ENCODE measurements around the gene CLASP2. TPM values are rescaled to one million over a fixed set of nuclear protein-coding genes. Genes with fewer than 3 reads are reported as not detected.

The CLASP2 gene
- polyA plus RNA-seq, 3 donors: 10.1 to 16.1 (median 13.9) TPM

GRCh38 chr3:33644582-33644981 is 73.5 kb downstream of the CLASP2 start:
- TF ChIP-seq, protein P1, sequence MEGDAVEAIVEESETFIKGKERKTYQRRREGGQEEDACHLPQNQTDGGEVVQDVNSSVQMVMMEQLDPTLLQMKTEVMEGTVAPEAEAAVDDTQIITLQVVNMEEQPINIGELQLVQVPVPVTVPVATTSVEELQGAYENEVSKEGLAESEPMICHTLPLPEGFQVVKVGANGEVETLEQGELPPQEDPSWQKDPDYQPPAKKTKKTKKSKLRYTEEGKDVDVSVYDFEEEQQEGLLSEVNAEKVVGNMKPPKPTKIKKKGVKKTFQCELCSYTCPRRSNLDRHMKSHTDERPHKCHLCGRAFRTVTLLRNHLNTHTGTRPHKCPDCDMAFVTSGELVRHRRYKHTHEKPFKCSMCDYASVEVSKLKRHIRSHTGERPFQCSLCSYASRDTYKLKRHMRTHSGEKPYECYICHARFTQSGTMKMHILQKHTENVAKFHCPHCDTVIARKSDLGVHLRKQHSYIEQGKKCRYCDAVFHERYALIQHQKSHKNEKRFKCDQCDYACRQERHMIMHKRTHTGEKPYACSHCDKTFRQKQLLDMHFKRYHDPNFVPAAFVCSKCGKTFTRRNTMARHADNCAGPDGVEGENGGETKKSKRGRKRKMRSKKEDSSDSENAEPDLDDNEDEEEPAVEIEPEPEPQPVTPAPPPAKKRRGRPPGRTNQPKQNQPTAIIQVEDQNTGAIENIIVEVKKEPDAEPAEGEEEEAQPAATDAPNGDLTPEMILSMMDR (IDR thresholded peaks at IDR 0.05): no peak
- Histone ChIP-seq H3K4me1 (ENCODE audit: control insufficient read depth in 1 of 2, insufficient read depth in 2 of 2, low read length in 2 of 2) (no peaks in the 10 kb centered on the region), H3K36me3 (replicated peaks in 1 of 2; ENCODE audit: control insufficient read depth in 1 of 2, insufficient read depth in 2 of 2, low read length in 2 of 2) (peaks cover 24 to 52% of the 10 kb centered on the region in 2 donors), H3K27ac (ENCODE audit: low read depth in 1 of 2, low read length in 2 of 2) (peak overlapping the region in 1 of 2 donors; percentile 7), H3K9ac (ENCODE audit: insufficient read depth, low read length, poor library complexity, severe bottlenecking) (no peak overlapping the region), H2AFZ (ENCODE audit: insufficient read depth, low read depth, low read length, poor library complexity, severe bottlenecking) (no peak overlapping the region), H3K79me2 (ENCODE audit: insufficient read depth, low read length) (peaks cover 5% of the 10 kb centered on the region), H3K4me2 (replicated peaks; ENCODE audit: extremely low read depth, low read length, poor library complexity, severe bottlenecking) (no peak overlapping the region), H3K9me3 (replicated peaks in 1 of 2; ENCODE audit: control insufficient read depth in 1 of 2, insufficient read depth in 1 of 2, low read length in 2 of 2) (no peaks in the 10 kb centered on the region), H3K27me3 (ENCODE audit: control insufficient read depth in 2 of 2, insufficient read depth in 2 of 2, low read length in 2 of 2) (no peaks in the 10 kb centered on the region), H4K20me1 (ENCODE audit: insufficient read depth, low read length) (peaks cover under 1% of the 10 kb centered on the region), H3K4me3 (replicated peaks in 1 of 3; ENCODE audit: low read depth in 2 of 3, low read length in 3 of 3) (no peak overlapping the region)
- WGBS (ENCODE audit: insufficient coverage): 100% methylated on average over 1 of the region's 4 CpGs
- no peak overlapping the region for H3K4me3 Mint-ChIP-seq
- intact Hi-C loops (cut with micrococcal nuclease): no loop called here
- H3K9me3 Mint-ChIP-seq: no peaks in the 10 kb centered on the region
- no peaks in the 10 kb centered on the region for H3K27me3 Mint-ChIP-seq (ENCODE audit: low read depth in 3 of 3)
- H3K27ac Mint-ChIP-seq: no peak overlapping the region
- DNase-seq: no peak
- H3K4me1 Mint-ChIP-seq: no peaks in the 10 kb centered on the region
- peaks cover 16 to 27% of the 10 kb centered on the region in 2 donors for H3K36me3 Mint-ChIP-seq

DNA sequence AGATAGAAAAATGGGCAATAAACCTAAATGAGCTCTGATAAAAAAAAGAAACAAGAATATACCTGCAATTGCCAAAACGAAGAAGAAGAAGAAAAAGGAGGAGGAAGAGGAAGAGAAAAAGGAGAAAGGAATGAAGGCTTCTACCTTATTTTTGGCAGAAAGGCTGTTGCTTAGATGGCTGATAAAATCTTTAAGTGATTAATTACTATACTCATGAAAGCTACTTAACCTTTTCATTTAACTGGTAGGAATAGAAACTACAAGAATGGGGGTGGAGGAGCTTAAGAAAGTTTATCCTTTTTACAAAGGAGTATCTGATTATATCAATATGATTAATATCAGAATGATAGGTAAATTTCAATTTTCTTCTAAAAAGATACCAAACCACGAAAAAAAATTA is 75.2 kb downstream of the CLASP2 start:
- no peaks in the 10 kb centered on the region for H3K79me2 ChIP-seq (ENCODE audit: insufficient read depth, low read length)
- no CpG with 5 or more reads among the region's 2 CpGs for WGBS (ENCODE audit: insufficient coverage)
- TF ChIP-seq, protein P1 (IDR thresholded peaks at IDR 0.05): no peak
- Mint-ChIP-seq H3K36me3 (peaks cover 25 to 32% of the 10 kb centered on the region in 2 donors), H3K27ac (peak overlapping the region in 1 of 7 donors; percentile 86), H3K9me3 (no peaks in the 10 kb centered on the region), H3K4me3 (no peak overlapping the region), H3K27me3 (ENCODE audit: low read depth in 3 of 3) (no peaks in the 10 kb centered on the region), H3K4me1 (no peaks in the 10 kb centered on the region)
- no peak overlapping the region for H3K9ac ChIP-seq (ENCODE audit: insufficient read depth, low read length, poor library complexity, severe bottlenecking)
- H3K27me3 ChIP-seq (ENCODE audit: control insufficient read depth in 2 of 2, insufficient read depth in 2 of 2, low read length in 2 of 2): no peaks in the 10 kb centered on the region
- H4K20me1 ChIP-seq (ENCODE audit: insufficient read depth, low read length): no peaks in the 10 kb centered on the region
- H3K4me1 ChIP-seq (ENCODE audit: control insufficient read depth in 1 of 2, insufficient read depth in 2 of 2, low read length in 2 of 2): no peaks in the 10 kb centered on the region
- no peak overlapping the region for H3K27ac ChIP-seq (ENCODE audit: low read depth in 1 of 2, low read length in 2 of 2)
- intact Hi-C loops (cut with micrococcal nuclease): no loop called here
- H3K4me2 ChIP-seq (replicated peaks; ENCODE audit: extremely low read depth, low read length, poor library complexity, severe bottlenecking): no peak overlapping the region
- peaks cover 34 to 64% of the 10 kb centered on the region in 2 donors for H3K36me3 ChIP-seq (replicated peaks in 1 of 2; ENCODE audit: control insufficient read depth in 1 of 2, insufficient read depth in 2 of 2, low read length in 2 of 2)
- DNase-seq: no peak
- no peak overlapping the region for H3K4me3 ChIP-seq (replicated peaks in 1 of 3; ENCODE audit: low read depth in 2 of 3, low read length in 3 of 3)
- no peak overlapping the region for H2AFZ ChIP-seq (ENCODE audit: insufficient read depth, low read depth, low read length, poor library complexity, severe bottlenecking)
- H3K9me3 ChIP-seq (replicated peaks in 1 of 2; ENCODE audit: control insufficient read depth in 1 of 2, insufficient read depth in 1 of 2, low read length in 2 of 2): no peaks in the 10 kb centered on the region
